ENCODE results near the gene SH3BP1. TPM values are rescaled to one million over a fixed set of nuclear protein-coding genes. Genes with fewer than 3 reads are reported as not detected.

SH3BP1 gene
- total and polyA plus RNA-seq, 2 of the 8 experiments (the other 6 are each of a cell fraction or from before 2014, with no cell fraction given), result 23.9 to 40.3 TPM

DNA sequence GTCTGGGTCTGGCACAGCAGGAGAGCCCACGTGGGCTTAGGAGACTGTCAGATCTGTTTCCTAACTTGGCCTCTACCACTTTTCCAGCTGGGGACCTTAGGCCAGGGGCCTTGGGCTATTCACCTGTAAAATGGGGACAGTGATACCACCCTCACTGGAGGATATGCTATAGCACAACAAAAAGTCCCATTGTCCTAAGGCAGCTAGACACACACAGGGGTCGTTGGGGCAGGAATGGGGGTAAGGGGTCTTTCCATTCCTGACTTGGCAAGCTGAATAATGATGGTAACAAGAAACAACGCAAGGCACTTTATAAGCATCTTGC is 2.6 kb upstream of the SH3BP1 start:
- no peak for TF ChIP-seq SIN3A (conservative IDR thresholded peaks at IDR 0.05 in 1 of 2, IDR thresholded peaks at IDR 0.05 in 1 of 2; ENCODE audit: low read depth in 1 of 2, low read length in 2 of 2)
- no peak for TF ChIP-seq BCL11A (IDR thresholded peaks at IDR 0.05; ENCODE audit: low read depth in 2 of 2, low read length in 2 of 2)
- TF ChIP-seq EP300 (IDR thresholded peaks at IDR 0.05; ENCODE audit: borderline replicate concordance in 1 of 2, low read depth in 2 of 2, low read length in 2 of 2), result no peak
- TF ChIP-seq CTBP2 (IDR thresholded peaks at IDR 0.05; ENCODE audit: borderline replicate concordance, insufficient read depth, insufficient read length, low read length), result no peak
- no peak for TF ChIP-seq KDM5A (IDR thresholded peaks at IDR 0.05; ENCODE audit: low read length)
- no peak for TF ChIP-seq SP4 (IDR thresholded peaks at IDR 0.05; ENCODE audit: low read length)
- TF ChIP-seq RFX5 (IDR thresholded peaks at IDR 0.05; ENCODE audit: borderline replicate concordance, low read depth, low read length), result no peak
- TF ChIP-seq, protein P1, sequence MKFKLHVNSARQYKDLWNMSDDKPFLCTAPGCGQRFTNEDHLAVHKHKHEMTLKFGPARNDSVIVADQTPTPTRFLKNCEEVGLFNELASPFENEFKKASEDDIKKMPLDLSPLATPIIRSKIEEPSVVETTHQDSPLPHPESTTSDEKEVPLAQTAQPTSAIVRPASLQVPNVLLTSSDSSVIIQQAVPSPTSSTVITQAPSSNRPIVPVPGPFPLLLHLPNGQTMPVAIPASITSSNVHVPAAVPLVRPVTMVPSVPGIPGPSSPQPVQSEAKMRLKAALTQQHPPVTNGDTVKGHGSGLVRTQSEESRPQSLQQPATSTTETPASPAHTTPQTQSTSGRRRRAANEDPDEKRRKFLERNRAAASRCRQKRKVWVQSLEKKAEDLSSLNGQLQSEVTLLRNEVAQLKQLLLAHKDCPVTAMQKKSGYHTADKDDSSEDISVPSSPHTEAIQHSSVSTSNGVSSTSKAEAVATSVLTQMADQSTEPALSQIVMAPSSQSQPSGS (IDR thresholded peaks at IDR 0.05; ENCODE audit: low read length), result no peak
- no peak for TF ChIP-seq TAF1 (IDR thresholded peaks at IDR 0.05; ENCODE audit: low read depth, low read length)
- no peak for TF ChIP-seq ZNF274 (IDR thresholded peaks at IDR 0.05; ENCODE audit: borderline replicate concordance, extremely low read depth, low read length)
- TF ChIP-seq, protein P2, sequence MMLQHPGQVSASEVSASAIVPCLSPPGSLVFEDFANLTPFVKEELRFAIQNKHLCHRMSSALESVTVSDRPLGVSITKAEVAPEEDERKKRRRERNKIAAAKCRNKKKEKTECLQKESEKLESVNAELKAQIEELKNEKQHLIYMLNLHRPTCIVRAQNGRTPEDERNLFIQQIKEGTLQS (IDR thresholded peaks at IDR 0.05; ENCODE audit: insufficient read depth, low read depth, low read length), result no peak
- peaks cover 8% of the 10 kb centered on the region for H3K23me2 ChIP-seq (ENCODE audit: low read depth, low read length)
- no peak overlapping the region for H3K27ac ChIP-seq (ENCODE audit: low read depth, low read length)
- no peak for FAIRE-seq
- peaks cover 0 to 3% of the 10 kb centered on the region in 2 experiments for H4K20me1 ChIP-seq (replicated peaks in 1 of 2; ENCODE audit: control insufficient read depth in 1 of 2, insufficient read depth in 2 of 2, low read length in 2 of 2)
- no peaks in the 10 kb centered on the region; a peak in 1 of 4 replicates for H3K79me2 ChIP-seq (ENCODE audit: control insufficient read depth in 1 of 2, insufficient read depth in 2 of 2, low read length in 2 of 2)
- no peak overlapping the region for H4K8ac ChIP-seq (ENCODE audit: extremely low read depth, insufficient read depth, low read length)
- H2BK120ac ChIP-seq (replicated peaks; ENCODE audit: low read depth, low read length), result no peak overlapping the region
- H2BK20ac ChIP-seq (ENCODE audit: low read length), result no peak overlapping the region
- H2BK15ac ChIP-seq (ENCODE audit: low read length), result no peak overlapping the region
- peaks cover 5 to 40% (median 32%) of the 10 kb centered on the region in 4 experiments for H3K4me1 ChIP-seq (replicated peaks in 1 of 4; ENCODE audit: control insufficient read depth in 3 of 4, insufficient read depth in 4 of 4, low read length in 3 of 4)
- H3K14ac ChIP-seq (ENCODE audit: insufficient read length), result no peak overlapping the region
- no peak overlapping the region for H3K9ac ChIP-seq (replicated peaks in 1 of 4; ENCODE audit: extremely low read depth in 1 of 4, low read depth in 3 of 4, low read length in 3 of 4)
- H4K91ac ChIP-seq (replicated peaks; ENCODE audit: insufficient read length, low read length), result no peak overlapping the region
- no peak overlapping the region for H3K18ac ChIP-seq (ENCODE audit: extremely low read depth, low read length)
- POLR2A ChIA-PET (ENCODE audit: partially characterized antibody), result interaction anchor here (0.6 to 2.3 kb wide), 18 partner anchors 8 to 213 kb away, joined by 3 to 7 read pairs (median 4); partner anchors contain the start of genes GGA1, NOL12 and PDXP
- WGBS, 2 experiments (ENCODE audit: extremely low coverage in 1 of 2, insufficient coverage in 1 of 2, insufficient read length in 1 of 2, insufficient replicate concordance in 2 of 2, low coverage in 1 of 2, low lambda C conversion rate in 2 of 2, missing lambda C conversion rate in 1 of 2), result 81% methylated on average over 3 of the region's 3 CpGs; no CpG with 5 or more reads in 1 of the 2 experiments
- no peaks in the 10 kb centered on the region for H3K27me3 ChIP-seq (replicated peaks in 1 of 4; ENCODE audit: control insufficient read depth in 3 of 4, extremely low read depth in 1 of 4, insufficient read depth in 3 of 4, low read length in 3 of 4)
- no peak overlapping the region for H3K4me2 ChIP-seq (ENCODE audit: insufficient read depth in 1 of 2, low read depth in 2 of 2, low read length in 2 of 2)
- no peak overlapping the region for H4K5ac ChIP-seq (ENCODE audit: insufficient read length, low read depth, low read length)
- H3K9me3 ChIP-seq (ENCODE audit: insufficient read depth in 2 of 2, low read depth in 1 of 2, low read length in 1 of 2), result no peaks in the 10 kb centered on the region
- no peak overlapping the region for H3K4me3 ChIP-seq (ENCODE audit: extremely low read depth in 1 of 4, insufficient read depth in 2 of 4, low read depth in 3 of 4, low read length in 4 of 4)
- H2BK5ac ChIP-seq (ENCODE audit: low read depth, low read length), result no peak overlapping the region
- H2BK12ac ChIP-seq (ENCODE audit: low read depth, low read length), result no peak overlapping the region
- CTCF ChIA-PET (ENCODE audit: partially characterized antibody), result interaction anchor here (0.7 to 11.4 kb wide), 15 partner anchors 8 to 253 kb away, joined by 3 to 261 read pairs (median 5); partner anchors contain the start of genes GGA1, LGALS1, NOL12 and PDXP
- H2AK5ac ChIP-seq (ENCODE audit: low read depth, low read length), result no peak overlapping the region
- H3K79me1 ChIP-seq (ENCODE audit: low read depth, low read length), result 0 out of 2 replicates have a peak, but pooled peaks cover 2% of the 10 kb centered on the region
- H3K56ac ChIP-seq (replicated peaks; ENCODE audit: insufficient read length, low read depth, low read length), result no peak overlapping the region
- H3K36me3 ChIP-seq (ENCODE audit: control insufficient read depth in 2 of 4, insufficient read depth in 4 of 4, low read length in 3 of 4), result no peaks in the 10 kb centered on the region; a peak in 1 of 8 replicates
- H3K23ac ChIP-seq (ENCODE audit: insufficient read length), result no peak overlapping the region
- H2AFZ ChIP-seq (ENCODE audit: low read length), result no peak overlapping the region
- H3K4ac ChIP-seq (replicated peaks; ENCODE audit: insufficient read length, low read depth, low read length), result no peak overlapping the region
- no peak for DNase-seq (ENCODE audit: low read depth in 1 of 2, low spot score in 2 of 2)

Data from H1 (cell line).